Measurements from ENCODE around the gene LIN9.

GRCh38 chr1:226287587-226287986 is 21.4 kb downstream of the LIN9 start:
- TF ChIP-seq CTCF (IDR thresholded peaks at IDR 0.05), result no peak
- no peak for TF ChIP-seq POLR2A (IDR thresholded peaks at IDR 0.05)
